Neuronal stem cell (in vitro differentiated cells): ENCODE results near the gene GJB1.
A peak's percentile ranks its signal among the peaks of the same experiment; 100 is the strongest.

Experiments used
- DNase-seq: peaks from one replicate; pipeline ENCODE4 v3.0.0-alpha.2; 2013; ENCODE audit warnings: low spot score
- H2AFZ ChIP-seq: one replicate; pipeline ENCODE4 v1.6.1; 2013; ENCODE audit warnings: mild to moderate bottlenecking, low read length, inconsistent platforms
- H2AK5ac ChIP-seq: 2 replicates; pipeline ENCODE4 v1.6.1; 2013; ENCODE audit warnings: low read depth, mild to moderate bottlenecking, inconsistent platforms, low read length, moderate library complexity, mixed read lengths
- H2BK120ac ChIP-seq: 2 replicates; pipeline ENCODE4 v1.6.1; 2013; ENCODE audit warnings: low read depth, mild to moderate bottlenecking, inconsistent platforms, low read length, moderate library complexity, mixed read lengths
- H2BK12ac ChIP-seq: one replicate; pipeline ENCODE4 v1.6.1; 2013; ENCODE audit warnings: low read length, inconsistent platforms
- H2BK15ac ChIP-seq: 2 replicates; pipeline ENCODE4 v1.6.1; 2013; ENCODE audit warnings: mild to moderate bottlenecking, low read length, inconsistent platforms, mixed read lengths
- H2BK5ac ChIP-seq: one replicate; pipeline ENCODE4 v1.6.1; 2013; ENCODE audit warnings: inconsistent platforms, mild to moderate bottlenecking, low read length, moderate library complexity
- H3K14ac ChIP-seq: one replicate; pipeline ENCODE4 v1.6.1; 2013; ENCODE audit warnings: low read length, inconsistent platforms
- H3K18ac ChIP-seq: 2 replicates; pipeline ENCODE4 v1.6.1; 2013; ENCODE audit warnings: low read length, inconsistent platforms
- H3K23ac ChIP-seq: 2 replicates; pipeline ENCODE4 v1.6.1; 2013; ENCODE audit warnings: low read depth, mild to moderate bottlenecking, mixed read lengths, low read length, inconsistent platforms; ENCODE audit not compliant: poor library complexity
- H3K27ac ChIP-seq: replicated peaks from 3 replicates; pipeline ENCODE4 v1.5.1; 2013; ENCODE audit warnings: low read length, inconsistent platforms
- H3K27me3 ChIP-seq, 3 experiments: 2 replicates each; pipeline ENCODE4 v1.6.1; 2013; ENCODE audit warnings: low read length in 3 of 3, mild to moderate bottlenecking in 2 of 3, inconsistent platforms in 1 of 3, low read depth in 1 of 3, mixed read lengths in 1 of 3, moderate library complexity in 1 of 3; ENCODE audit not compliant: control insufficient read depth in 3 of 3, insufficient read depth in 3 of 3
- H3K36me3 ChIP-seq, 2 donors: replicated peaks in 1 of 2; 2 replicates each; pipeline ENCODE4 v1.6.1; 2013; ENCODE audit warnings: low read length in 2 of 2; ENCODE audit not compliant: control insufficient read depth in 2 of 2, insufficient read depth in 2 of 2
- H3K4ac ChIP-seq: 2 replicates; pipeline ENCODE4 v1.6.1; 2013; ENCODE audit warnings: inconsistent platforms, mild to moderate bottlenecking, low read length, moderate library complexity
- H3K4me1 ChIP-seq, 2 donors: 1 replicate in 1 of 2; 2 replicates in 1 of 2; pipeline ENCODE4 v1.6.1; 2013; ENCODE audit warnings: low read length in 2 of 2, low read depth in 1 of 2; ENCODE audit not compliant: control insufficient read depth in 2 of 2, insufficient read depth in 1 of 2
- H3K4me2 ChIP-seq: one replicate; pipeline ENCODE4 v1.6.1; 2013; ENCODE audit warnings: mild to moderate bottlenecking, low read length, inconsistent platforms; ENCODE audit not compliant: insufficient read depth, poor library complexity, severe bottlenecking
- H3K4me3 ChIP-seq, 2 donors: 2 replicates each; pipeline ENCODE4 v1.5.1; 2013; ENCODE audit warnings: low read length in 2 of 2, mild to moderate bottlenecking in 2 of 2, inconsistent platforms in 1 of 2, moderate library complexity in 1 of 2
- H3K79me1 ChIP-seq: one replicate; pipeline ENCODE4 v1.6.1; 2013; ENCODE audit warnings: low read depth, mild to moderate bottlenecking, inconsistent platforms, low read length, moderate library complexity
- H3K9ac ChIP-seq: one replicate; pipeline ENCODE4 v1.6.1; 2013; ENCODE audit warnings: mild to moderate bottlenecking, low read depth, low read length, inconsistent platforms; ENCODE audit not compliant: poor library complexity
- H3K9me3 ChIP-seq, 2 donors: replicated peaks in 1 of 2; 2 replicates each; pipeline versions ENCODE3 to v1.6.1; 2013; ENCODE audit warnings: low read length in 2 of 2, mild to moderate bottlenecking in 2 of 2, inconsistent platforms in 1 of 2, low read depth in 1 of 2, mixed read lengths in 1 of 2, moderate library complexity in 1 of 2; ENCODE audit not compliant: control insufficient read depth in 2 of 2, insufficient read depth in 1 of 2
- H4K8ac ChIP-seq: one replicate; pipeline ENCODE4 v1.6.1; 2013; ENCODE audit warnings: low read depth, mild to moderate bottlenecking, inconsistent platforms, low read length, moderate library complexity
- H4K91ac ChIP-seq: one replicate; pipeline ENCODE4 v1.6.1; 2013; ENCODE audit warnings: low read length, low read depth, mild to moderate bottlenecking, inconsistent platforms; ENCODE audit not compliant: poor library complexity
- WGBS, 2 donors: extraction: QIAGEN DNeasy Blood & Tissue Kit; methylation state at CpG; one replicate each; pipeline ENCODE4 v1.1.7; 2013; ENCODE audit warnings: missing lambda C conversion rate in 2 of 2, mixed read lengths in 1 of 2; ENCODE audit not compliant: insufficient read length in 2 of 2, insufficient replicate concordance in 1 of 2; ENCODE audit errors: extremely low coverage in 2 of 2; 5-methylcytosine and 5-hydroxymethylcytosine counted together

GJB1 gene

GRCh38 chrX:71250841-71251240 is 27.8 kb downstream of the GJB1 start:
- Histone ChIP-seq H3K4me3 (no peak overlapping the region), H3K27me3 (no peaks in the 10 kb centered on the region), H3K4me2 (no peak overlapping the region), H2AK5ac (no peak overlapping the region), H3K79me1 (peaks cover 15% of the 10 kb centered on the region), H4K91ac (no peak overlapping the region), H3K23ac (no peak overlapping the region), H3K14ac (no peak overlapping the region), H2AFZ (no peak overlapping the region), H3K9ac (no peak overlapping the region), H3K27ac (no peak overlapping the region), H2BK120ac (no peak overlapping the region), H3K18ac (no peak overlapping the region), H3K36me3 (peaks cover 40 to 67% of the 10 kb centered on the region in 2 donors), H3K4ac (no peak overlapping the region), H2BK5ac (no peak overlapping the region), H2BK12ac (no peak overlapping the region), H3K9me3 (no peaks in the 10 kb centered on the region), H2BK15ac (no peak overlapping the region), H3K4me1 (peaks cover 8 to 12% of the 10 kb centered on the region in 2 donors), H4K8ac (no peak overlapping the region)
- WGBS, 2 donors, result no CpG with 5 or more reads among the region's 9 CpGs
- DNase-seq, result no peak

DNA sequence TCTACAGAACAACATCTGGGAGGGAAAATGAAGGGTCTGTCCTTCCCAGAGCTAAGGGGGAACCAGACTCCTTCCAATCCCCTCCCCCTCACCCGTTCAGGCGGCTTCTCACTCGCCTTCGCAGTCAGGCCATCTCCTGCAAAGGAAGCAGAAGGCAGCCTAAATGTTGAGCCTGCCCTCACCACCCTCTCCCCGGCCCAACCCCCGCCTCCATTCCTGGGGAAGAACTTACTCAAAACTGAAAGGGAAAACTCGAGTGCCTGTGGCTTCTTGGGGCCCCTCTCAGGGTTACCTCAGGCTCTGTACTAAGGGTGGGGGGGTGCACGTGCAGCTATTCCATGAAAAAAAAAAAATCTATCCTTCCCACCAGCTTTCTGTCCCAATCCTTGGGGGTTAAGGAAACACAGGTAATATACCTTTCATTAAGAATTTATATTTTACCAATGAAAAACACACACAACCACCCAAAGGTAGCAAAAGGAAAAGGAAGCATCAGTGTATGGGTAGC is 28.5 kb downstream of the GJB1 start:
- no peak overlapping the region for H3K18ac ChIP-seq
- H3K36me3 ChIP-seq, result peaks cover 37 to 60% of the 10 kb centered on the region in 2 donors
- H2BK5ac ChIP-seq, result no peak overlapping the region
- H3K9ac ChIP-seq, result no peak overlapping the region
- H4K8ac ChIP-seq, result no peak overlapping the region
- H3K14ac ChIP-seq, result no peak overlapping the region
- no peak overlapping the region for H2BK12ac ChIP-seq
- H2BK120ac ChIP-seq, result no peak overlapping the region
- H3K4me1 ChIP-seq, result peaks cover 11 to 13% of the 10 kb centered on the region in 2 donors
- peak overlapping the region; percentile 56 for H3K4me2 ChIP-seq
- H3K79me1 ChIP-seq, result peaks cover 15% of the 10 kb centered on the region
- no peaks in the 10 kb centered on the region for H3K27me3 ChIP-seq
- no peak overlapping the region for H3K4ac ChIP-seq
- no peaks in the 10 kb centered on the region for H3K9me3 ChIP-seq
- no peak for DNase-seq
- peak overlapping the region in 1 of 2 donors; percentile 75 for H3K4me3 ChIP-seq
- H2BK15ac ChIP-seq, result no peak overlapping the region
- H3K27ac ChIP-seq, result no peak overlapping the region
- no peak overlapping the region for H4K91ac ChIP-seq
- no peak overlapping the region for H3K23ac ChIP-seq
- no CpG with 5 or more reads among the region's 8 CpGs for WGBS, 2 donors
- H2AK5ac ChIP-seq, result no peak overlapping the region
- H2AFZ ChIP-seq, result no peak overlapping the region

DNA sequence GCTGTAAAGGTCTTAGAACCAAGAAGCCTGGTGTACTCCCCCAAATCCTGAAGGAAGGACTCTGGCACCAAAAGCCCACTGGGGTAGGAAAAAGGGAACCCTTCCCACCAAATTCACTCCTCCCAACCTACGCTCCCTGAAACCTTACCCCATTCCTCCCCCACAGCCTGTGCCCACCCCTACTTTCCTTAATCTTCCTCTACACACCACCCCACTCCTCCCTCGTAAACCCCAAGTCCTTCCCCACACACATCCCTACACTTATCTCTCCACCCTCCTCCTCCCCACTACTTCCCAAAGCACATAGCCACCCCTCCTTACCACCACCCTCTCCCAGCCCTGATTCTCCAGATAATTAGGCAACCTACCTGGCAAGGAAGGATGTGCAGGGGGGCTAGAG is 29.2 kb downstream of the GJB1 start:
- Histone ChIP-seq H3K4me1 (peaks cover 11 to 13% of the 10 kb centered on the region in 2 donors), H2BK12ac (no peak overlapping the region), H3K27me3 (no peaks in the 10 kb centered on the region), H3K4me2 (peak overlapping the region; percentile 56), H3K14ac (no peak overlapping the region), H4K91ac (no peak overlapping the region), H3K23ac (no peak overlapping the region), H3K9me3 (no peaks in the 10 kb centered on the region), H3K4ac (no peak overlapping the region), H3K18ac (no peak overlapping the region), H3K27ac (no peak overlapping the region), H2AFZ (no peak overlapping the region), H2AK5ac (no peak overlapping the region), H3K36me3 (peaks cover 31 to 53% of the 10 kb centered on the region in 2 donors), H3K9ac (no peak overlapping the region), H2BK15ac (no peak overlapping the region), H2BK5ac (no peak overlapping the region), H3K79me1 (peaks cover 15% of the 10 kb centered on the region), H4K8ac (no peak overlapping the region), H3K4me3 (peak overlapping the region; percentile 75 to 80), H2BK120ac (no peak overlapping the region)
- WGBS, 2 donors, result 100% methylated on average over 1 of the region's 2 CpGs; no CpG with 5 or more reads in 1 of the 2 donors
- no peak for DNase-seq

- Histone ChIP-seq H2BK12ac (peak overlapping the region; percentile 90), H2AFZ (peak overlapping the region; percentile 45), H3K4me1 (peaks cover 11 to 13% of the 10 kb centered on the region in 2 donors), H3K27ac (peak overlapping the region; percentile 82), H4K8ac (no peak overlapping the region), H3K27me3 (no peaks in the 10 kb centered on the region), H3K23ac (no peak overlapping the region), H2BK120ac (no peak overlapping the region), H3K9me3 (no peaks in the 10 kb centered on the region), H3K4me2 (peak overlapping the region; percentile 54), H4K91ac (no peak overlapping the region), H3K14ac (no peak overlapping the region), H2BK5ac (peak overlapping the region; percentile 82), H3K36me3 (peaks cover 19 to 41% of the 10 kb centered on the region in 2 donors), H3K79me1 (peaks cover 15% of the 10 kb centered on the region), H3K4ac (peak overlapping the region; percentile 53), H3K9ac (peak overlapping the region; percentile 90), H3K18ac (peak overlapping the region; percentile 87), H2AK5ac (no peak overlapping the region), H2BK15ac (no peak overlapping the region), H3K4me3 (peak overlapping the region; percentile 75 to 93)
- no CpG with 5 or more reads among the region's 35 CpGs for WGBS, 2 donors
- DNase-seq, result peak; percentile 15
Measured at GRCh38 chrX:71253253-71254091, 30.4 kb downstream of the GJB1 start.
